HG02885 (cell line): ENCODE results near the gene ATP5F1B.
"Not testable (repeated sequence)": the region's sequence is repeated elsewhere in the genome, so short reads cannot be mapped to it uniquely, and the experiment has no call there.

Experiments used
- ATAC-seq: cut with Tn5 transposase; IDR thresholded peaks from one replicate; pipeline ENCODE4 v1.9.1; 2021; ENCODE audit warnings: mild to moderate bottlenecking; ENCODE audit not compliant: unreplicated experiment, poor library complexity

ATP5F1B gene

DNA sequence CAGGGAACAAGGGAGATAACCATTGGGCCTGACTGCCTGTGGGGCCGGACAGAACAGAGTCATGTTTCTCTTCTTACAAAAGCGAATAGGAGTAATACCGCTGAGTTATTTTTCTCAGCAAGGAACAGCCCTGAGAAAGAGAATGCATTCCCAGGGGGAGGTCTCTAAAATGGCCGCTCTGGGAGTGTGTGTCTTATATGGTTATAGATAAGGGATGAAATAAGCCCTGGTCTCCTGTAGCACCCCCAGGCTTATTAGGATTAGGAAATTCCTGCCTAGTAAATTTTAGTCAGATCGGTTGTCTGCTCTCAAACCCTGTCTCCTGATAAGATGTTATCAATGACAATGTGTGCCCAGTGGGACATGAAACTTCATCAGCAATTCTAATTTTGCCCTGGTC lies 8.0 kb upstream of the ATP5F1B start:
- ATAC-seq = not testable (repeated sequence)

- not testable (repeated sequence) for ATAC-seq
These were observed 2.2 kb upstream of the ATP5F1B start for GRCh38 chr12:56648023-56648422.

DNA sequence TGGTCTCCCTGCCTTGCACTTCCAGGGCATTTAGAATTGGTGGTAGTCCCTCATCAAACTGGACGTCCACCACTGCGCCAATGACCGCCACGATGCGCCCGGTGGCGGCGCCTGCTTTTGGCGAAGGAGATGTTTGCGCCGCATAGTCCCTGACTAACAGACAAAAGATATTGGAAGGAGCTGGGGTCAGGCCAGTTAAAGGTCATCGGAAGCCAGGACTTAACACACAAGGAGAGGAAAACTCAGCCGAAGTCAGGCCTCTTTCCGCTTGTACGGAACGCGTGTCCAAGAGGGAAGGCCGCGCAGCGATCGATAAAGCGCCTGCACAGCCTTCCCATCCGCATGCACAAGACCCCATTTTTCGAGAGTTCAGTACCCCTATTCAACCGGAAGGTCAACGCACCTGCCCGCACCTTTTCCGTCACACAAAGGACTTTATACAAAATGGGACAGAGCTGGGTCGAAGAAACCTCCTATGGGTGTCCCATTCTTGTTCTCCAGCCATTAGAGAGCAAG lies 525 bp downstream of the ATP5F1B start:
- no peak for ATAC-seq

GRCh38 chr12:56644654-56645053 lies 1.1 kb downstream of the ATP5F1B start:
- ATAC-seq = no peak

GRCh38 chr12:56641219-56641618 lies 4.6 kb downstream of the ATP5F1B start:
- ATAC-seq = no peak

GRCh38 chr12:56637621-56638020 lies 8.2 kb downstream of the ATP5F1B start:
- ATAC-seq = no peak

- ATAC-seq = peak; percentile 61
These were observed 8.9 kb downstream of the ATP5F1B start for GRCh38 chr12:56636675-56637540.

DNA sequence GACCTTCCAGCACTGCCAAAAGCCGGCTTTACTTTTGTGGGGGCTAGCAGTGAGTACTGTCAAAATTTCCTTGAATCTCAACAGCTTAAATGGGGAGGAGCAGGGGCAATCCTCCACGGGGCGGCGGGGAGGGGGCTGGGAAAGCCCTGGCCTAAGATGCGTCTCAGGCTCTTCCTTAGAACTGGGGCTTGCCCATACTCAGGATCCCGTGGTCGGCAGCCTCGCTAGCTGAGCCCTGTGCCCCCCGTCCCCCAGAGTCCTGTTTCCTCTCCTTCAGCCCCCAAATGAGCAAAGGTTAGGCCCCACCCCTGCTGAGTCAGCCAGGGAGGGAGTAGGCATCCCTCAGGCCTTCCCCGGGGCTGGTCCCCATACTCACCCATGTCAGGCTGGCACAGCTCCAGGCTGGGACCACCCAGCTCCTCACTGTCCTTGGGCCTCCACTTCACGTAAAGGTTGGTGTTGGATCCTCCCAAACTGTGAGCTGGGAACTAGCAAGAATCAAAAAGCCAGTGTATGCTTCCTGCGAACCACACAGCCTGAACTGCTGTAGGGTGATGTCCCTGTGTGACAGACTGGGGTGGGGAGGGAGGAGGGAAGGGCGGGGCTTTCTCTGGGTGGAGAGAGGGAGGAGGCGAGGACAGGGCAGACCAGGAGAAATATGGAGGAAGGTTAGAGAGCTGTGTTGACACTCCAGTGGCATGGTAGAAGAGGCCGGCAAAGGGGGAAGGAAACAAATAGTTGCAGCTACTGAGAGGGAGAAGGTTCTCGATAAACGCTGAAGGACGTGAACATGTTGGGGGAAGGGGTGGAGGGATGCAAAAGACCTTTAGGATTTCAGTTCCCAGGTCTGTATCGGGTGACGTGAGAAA lies 9.7 kb downstream of the ATP5F1B start:
- ATAC-seq = peak; percentile 51

GRCh38 chr12:56634837-56635791 lies 10.7 kb downstream of the ATP5F1B start:
- peak; percentile 23 for ATAC-seq

DNA sequence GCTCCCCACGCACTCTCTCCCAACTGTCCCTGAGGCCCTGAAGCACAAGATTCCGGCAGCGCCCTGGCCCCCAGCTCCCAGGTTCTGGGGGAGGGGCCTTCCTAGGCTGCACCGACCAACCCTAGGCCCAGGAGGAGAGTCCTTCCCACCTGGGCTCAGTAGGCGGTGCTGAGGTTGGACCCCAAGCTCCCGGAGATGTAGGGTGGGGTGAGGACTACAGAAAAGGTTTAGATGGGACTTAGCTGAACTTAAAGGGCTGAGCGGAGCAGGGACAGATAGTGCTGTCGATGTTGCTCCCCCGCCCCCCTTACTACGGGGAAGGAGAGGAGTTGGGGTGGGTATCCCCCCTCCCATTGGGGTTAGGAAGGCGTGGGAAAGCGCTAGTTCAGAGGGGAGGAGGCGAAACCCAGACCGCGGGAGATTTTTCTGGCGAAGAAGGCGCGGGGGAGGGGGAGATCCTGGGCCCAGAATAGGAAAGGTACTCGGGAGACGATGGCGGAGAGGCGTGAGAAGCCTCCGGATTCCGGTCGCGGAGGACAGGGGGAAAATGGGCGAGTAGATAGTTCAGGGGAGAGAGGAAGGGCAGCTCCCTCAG lies 11.4 kb downstream of the ATP5F1B start:
- no peak for ATAC-seq

- no peak for ATAC-seq
These were observed 12.1 kb downstream of the ATP5F1B start for GRCh38 chr12:56633468-56634241.

- no peak for ATAC-seq
These were observed 12.9 kb downstream of the ATP5F1B start for GRCh38 chr12:56632701-56633467.

DNA sequence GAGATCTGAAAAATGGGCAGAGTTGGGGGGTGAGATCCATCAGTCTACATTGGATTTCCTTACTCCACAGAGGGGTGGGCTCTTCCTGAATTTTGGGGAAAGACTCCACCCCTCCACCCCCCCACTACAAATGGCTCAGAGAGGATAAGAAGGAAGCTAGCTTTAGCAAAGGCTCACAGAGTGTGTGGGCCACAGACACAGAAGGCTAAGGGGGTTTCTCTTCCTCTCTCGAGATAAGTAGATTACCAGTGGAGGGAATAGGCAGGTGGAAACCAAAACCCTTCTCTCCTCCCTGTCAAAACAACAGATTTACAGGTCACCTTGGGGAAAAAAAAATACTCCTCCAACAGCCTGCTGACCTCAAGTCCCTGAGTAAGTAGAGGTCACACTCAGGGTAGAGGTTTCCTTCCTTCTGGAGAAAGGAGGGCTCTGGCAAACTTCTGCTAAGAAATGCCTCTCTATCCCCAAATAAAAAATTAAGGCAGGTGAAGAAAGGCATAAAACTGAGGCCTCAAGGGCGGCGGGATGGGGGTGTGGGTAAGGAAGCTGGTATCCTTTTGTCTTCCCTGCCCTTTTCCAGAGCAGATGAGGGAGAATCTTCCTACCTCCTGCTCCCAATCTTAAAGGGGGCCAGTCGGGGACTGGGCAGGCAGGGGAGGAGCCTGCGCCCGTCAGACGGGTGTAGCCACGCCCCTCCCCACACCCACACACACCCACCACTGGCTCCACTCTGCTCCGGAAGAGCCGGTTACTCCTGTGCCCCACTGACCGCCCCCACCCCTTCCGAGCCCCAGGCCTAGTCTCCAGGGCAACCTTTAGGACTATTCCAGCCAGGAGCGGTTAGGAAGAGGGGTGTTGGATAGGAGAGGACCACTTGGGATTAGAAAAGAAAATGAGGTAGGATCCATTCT lies 13.7 kb downstream of the ATP5F1B start:
- ATAC-seq = peak; percentile 31

DNA sequence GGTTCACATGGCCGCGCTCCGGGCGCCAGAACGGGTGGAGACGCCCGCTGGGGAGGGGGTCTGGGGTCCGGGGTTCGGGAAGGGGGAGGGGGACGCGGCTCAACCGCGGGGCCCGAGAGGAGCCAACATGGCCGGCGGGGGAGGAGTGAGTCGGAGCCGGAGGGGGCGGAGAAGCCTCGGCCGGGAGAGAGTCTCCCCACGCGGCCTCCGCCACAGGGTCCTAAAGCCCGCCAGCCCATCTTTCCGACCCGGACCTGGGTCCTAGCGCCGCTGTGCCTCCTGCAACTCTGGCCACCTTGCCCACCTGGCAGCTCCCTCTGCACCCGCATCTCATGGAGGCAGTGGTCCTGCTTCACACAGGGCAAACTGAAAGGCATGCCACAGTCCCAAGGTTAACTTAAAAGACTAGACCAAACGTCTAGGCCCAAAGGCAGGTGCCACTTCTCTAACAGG lies 15.6 kb downstream of the ATP5F1B start, which contains the start of gene BAZ2A:
BAZ2A (minus strand) TSS at position 147 of the 453 bp plus-strand sequence. CDS start 12,796 bp downstream, outside the sequence.
- ATAC-seq = peak; percentile 64

DNA sequence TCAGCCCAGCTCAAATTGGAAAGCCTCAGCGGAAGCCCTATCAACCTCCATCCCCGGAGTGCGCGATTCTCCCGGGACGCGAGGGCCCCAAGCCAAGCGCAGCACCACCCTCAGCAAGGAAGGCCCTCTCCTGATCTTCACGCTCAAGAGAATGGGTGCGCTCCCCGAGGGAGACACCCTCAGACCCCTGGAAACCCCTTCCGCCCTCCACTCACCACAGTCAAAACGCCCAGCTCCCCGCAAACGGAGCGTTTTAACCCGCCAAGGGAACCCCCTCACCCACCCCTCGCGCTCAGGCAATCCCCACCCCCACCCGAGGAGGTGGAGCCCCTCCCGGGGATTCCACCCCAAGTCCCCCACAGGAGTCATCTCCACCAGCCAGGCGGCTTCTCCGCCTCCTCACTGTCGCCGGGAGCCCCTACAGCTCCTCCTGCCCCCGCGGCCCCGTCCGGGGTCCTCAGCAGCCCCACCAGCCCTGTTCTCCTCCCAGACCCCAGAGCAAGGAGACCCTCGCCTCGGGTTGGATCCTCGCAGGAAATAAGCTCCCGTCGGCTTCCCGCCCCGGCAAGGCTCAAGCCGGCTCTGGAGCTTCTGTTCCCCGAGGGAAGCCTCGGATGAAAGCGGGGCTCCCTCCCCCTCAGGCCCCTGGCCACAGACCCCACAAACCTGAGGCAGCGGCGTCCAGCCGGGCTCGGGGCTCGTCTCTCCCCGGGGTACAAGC lies 16.2 kb downstream of the ATP5F1B start:
- peak; percentile 3 for ATAC-seq
